Stomach (tissue), 9 donors: ENCODE results near the gene KRTAP5-3. TPM values are rescaled to one million over a fixed set of nuclear protein-coding genes. Genes with fewer than 3 reads are reported as not detected.

Experiments used
- DNase-seq, 2 donors: peaks; one replicate each; pipeline versions ENCODE4 v3.0.0 to v3.0.0-alpha.2; 2013 to 2019
- H3K27ac ChIP-seq, 5 donors: fragments of 200-600 bp in 4 of 5; sonication (generic) in 4 of 5; one replicate each; pipeline ENCODE4 v1.5.1; 2013 to 2019; ENCODE audit warnings: mild to moderate bottlenecking in 1 of 5, moderate library complexity in 1 of 5
- H3K27me3 ChIP-seq, 3 donors: fragments of 200-600 bp; sonication (generic); one replicate each; pipeline ENCODE4 v1.5.1; 2017 to 2019; ENCODE audit warnings: mixed run types in 1 of 3
- H3K36me3 ChIP-seq, 4 donors: fragments of 200-600 bp; sonication (generic); 1 replicate in 3 of 4; 2 replicates in 1 of 4; pipeline ENCODE4 v1.5.1; 2016 to 2019
- H3K4me1 ChIP-seq, 4 donors: fragments of 200-600 bp; sonication (generic); one replicate each; pipeline ENCODE4 v1.5.1; 2016 to 2019
- H3K4me3 ChIP-seq, 4 donors: fragments of 200-600 bp; sonication (generic) in 3 of 4; one replicate each; pipeline ENCODE4 v1.5.1; 2016 to 2019; ENCODE audit warnings: mild to moderate bottlenecking in 1 of 4
- H3K9me3 ChIP-seq, 4 donors: fragments of 200-600 bp; sonication (generic); one replicate each; pipeline ENCODE4 v1.5.1; 2016 to 2019
- EP300 ChIP-seq: sonication (generic); formaldehyde crosslinking; IDR thresholded peaks from one replicate; pipeline ENCODE4 v1.6.1; 2017; ENCODE audit warnings: antibody characterized with exemption
- POLR2A ChIP-seq, 4 donors: fragments of 450-650 bp; IDR thresholded peaks; one replicate each; pipeline ENCODE4 v1.6.1; 2016; ENCODE audit warnings: antibody characterized with exemption in 4 of 4, control low read depth in 2 of 4, mild to moderate bottlenecking in 1 of 4, moderate library complexity in 1 of 4
- POLR2AphosphoS5 ChIP-seq, 3 donors: sonication (generic); formaldehyde crosslinking; IDR thresholded peaks; one replicate each; pipeline ENCODE4 v1.6.1; 2016; ENCODE audit warnings: antibody characterized with exemption in 3 of 3
- WGBS, 5 donors: extraction: QIAGEN DNeasy Blood & Tissue Kit in 3 of 5; methylation state at CpG; one replicate each; pipeline versions ENCODE4 v1.1.5 to v1.1.7; 2013 to 2018; 5-methylcytosine and 5-hydroxymethylcytosine counted together
- intact Hi-C: fragments of 100-400 bp; cut with DNase I; formaldehyde crosslinking; loops from one replicate; pipeline ENCODE4 v1.15.1; 2023; ENCODE audit warnings: low total_unique reads
- polyA plus RNA-seq, 3 donors: library from polyadenylated mRNA; stranded (reverse); fragments of 200-250 nt; gene quantifications; one replicate each; pipeline ENCODE4 v1.2.3, GENCODE V29; 2013
- total RNA-seq, 5 donors: library from RNA; depleted of rRNA; stranded (reverse); fragments of >200 nt; gene quantifications; one replicate each; pipeline versions ENCODE4 v1.1.0 to v1.2.3, GENCODE V29; 2014 to 2016
- TF ChIP-seq, protein P1 (sequence below), 7 experiments: fragments of 450-650 bp in 4 of 7; fragments of 200-600 bp in 3 of 7; sonication (generic) in 3 of 7; IDR thresholded peaks; one replicate each; pipeline ENCODE4 v1.5.1; 2016 to 2019; ENCODE audit warnings: antibody characterized with exemption in 7 of 7, control low read depth in 2 of 7, mild to moderate bottlenecking in 1 of 7
- donor health status: healthy with polysubstance abuse.
- donor health status: Bipolar disorder and iron deficiency.
- donor health status: healthy.

Gene KRTAP5-3
- total and polyA plus RNA-seq, 8 donors: not detected

DNA sequence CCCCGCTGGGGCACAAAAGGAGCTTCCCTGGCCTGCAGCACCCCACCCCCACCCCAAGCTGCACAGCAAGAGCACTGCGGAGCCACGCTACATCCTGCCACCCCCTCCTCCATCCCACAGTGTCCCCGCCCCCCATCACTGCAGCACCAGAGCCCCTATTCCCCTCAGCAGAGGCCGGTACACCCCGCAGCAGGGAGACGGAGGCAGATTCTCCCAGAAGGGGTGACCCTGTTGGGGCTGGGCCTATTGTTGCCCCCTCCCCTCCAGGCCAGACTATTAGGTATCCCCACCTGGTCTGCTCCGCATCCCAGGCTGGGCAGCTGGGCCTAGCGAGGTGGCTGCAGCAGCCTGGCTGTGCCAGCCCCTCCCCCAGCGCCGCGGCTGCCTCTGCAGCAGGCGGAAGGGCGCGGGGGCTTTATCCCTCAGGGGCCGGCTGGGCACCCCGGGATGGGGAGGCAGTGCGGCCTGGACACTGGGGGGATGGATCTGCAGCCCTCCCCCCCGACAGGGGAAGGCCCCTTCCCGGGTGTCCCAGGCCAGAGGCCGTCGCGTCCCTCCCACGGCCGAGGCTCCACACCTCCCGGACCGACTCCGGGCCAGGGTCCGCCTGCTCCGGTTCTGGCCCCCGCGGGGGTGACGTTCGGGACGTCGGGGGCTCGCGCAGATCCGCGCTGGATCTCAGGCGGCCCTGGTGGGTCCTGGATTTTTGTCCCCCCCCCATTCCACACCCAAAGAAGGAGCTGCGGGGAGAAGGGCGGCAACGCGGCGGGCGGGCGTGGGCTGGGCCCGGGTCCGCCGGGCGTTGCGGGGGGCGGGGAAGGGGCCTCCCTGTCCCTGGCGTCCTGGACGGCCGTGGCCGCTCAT lies 37.1 kb downstream of the KRTAP5-3 start:
- H3K27ac ChIP-seq: peak overlapping the region; percentile 48 to 89 (median 78)
- intact Hi-C loops: no loop called here
- H3K27me3 ChIP-seq: peaks cover 0 to 53% (median 11%) of the 10 kb centered on the region in 3 donors
- no peaks in the 10 kb centered on the region for H3K36me3 ChIP-seq
- peaks cover 40 to 74% (median 59%) of the 10 kb centered on the region in 4 donors for H3K4me1 ChIP-seq
- H3K9me3 ChIP-seq: no peaks in the 10 kb centered on the region
- 1 to 12% (median 8%) methylated on average over 12 to 58 of the region's 58 CpGs for WGBS, 5 donors
- TF ChIP-seq POLR2AphosphoS5 (IDR thresholded peaks at IDR 0.05): no peak
- TF ChIP-seq POLR2A (IDR thresholded peaks at IDR 0.05): no peak
- no peak for TF ChIP-seq EP300
- TF ChIP-seq, protein P1, sequence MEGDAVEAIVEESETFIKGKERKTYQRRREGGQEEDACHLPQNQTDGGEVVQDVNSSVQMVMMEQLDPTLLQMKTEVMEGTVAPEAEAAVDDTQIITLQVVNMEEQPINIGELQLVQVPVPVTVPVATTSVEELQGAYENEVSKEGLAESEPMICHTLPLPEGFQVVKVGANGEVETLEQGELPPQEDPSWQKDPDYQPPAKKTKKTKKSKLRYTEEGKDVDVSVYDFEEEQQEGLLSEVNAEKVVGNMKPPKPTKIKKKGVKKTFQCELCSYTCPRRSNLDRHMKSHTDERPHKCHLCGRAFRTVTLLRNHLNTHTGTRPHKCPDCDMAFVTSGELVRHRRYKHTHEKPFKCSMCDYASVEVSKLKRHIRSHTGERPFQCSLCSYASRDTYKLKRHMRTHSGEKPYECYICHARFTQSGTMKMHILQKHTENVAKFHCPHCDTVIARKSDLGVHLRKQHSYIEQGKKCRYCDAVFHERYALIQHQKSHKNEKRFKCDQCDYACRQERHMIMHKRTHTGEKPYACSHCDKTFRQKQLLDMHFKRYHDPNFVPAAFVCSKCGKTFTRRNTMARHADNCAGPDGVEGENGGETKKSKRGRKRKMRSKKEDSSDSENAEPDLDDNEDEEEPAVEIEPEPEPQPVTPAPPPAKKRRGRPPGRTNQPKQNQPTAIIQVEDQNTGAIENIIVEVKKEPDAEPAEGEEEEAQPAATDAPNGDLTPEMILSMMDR (IDR thresholded peaks at IDR 0.05): no peak
- peak overlapping the region; percentile 50 to 63 (median 62) for H3K4me3 ChIP-seq
- peak in 1 of 2 donors; percentile 81 for DNase-seq

GRCh38 chr11:1570531-1570895 lies 37.8 kb downstream of the KRTAP5-3 start:
- Histone ChIP-seq H3K36me3 (peaks cover 0 to 2% (median under 1%) of the 10 kb centered on the region in 4 donors), H3K4me1 (peaks cover 40 to 74% (median 60%) of the 10 kb centered on the region in 4 donors), H3K9me3 (no peaks in the 10 kb centered on the region), H3K4me3 (peak overlapping the region; percentile 50 to 63 (median 62)), H3K27me3 (peaks cover 0 to 46% (median 11%) of the 10 kb centered on the region in 3 donors), H3K27ac (peak overlapping the region in 4 of 5 donors; percentile 61 to 89 (median 80))
- DNase-seq: no peak
- 80 to 91% (median 89%) methylated on average over 6 to 8 of the region's 8 CpGs for WGBS, 5 donors
- no peak for TF ChIP-seq POLR2A (IDR thresholded peaks at IDR 0.05)
- TF ChIP-seq, protein P1 (IDR thresholded peaks at IDR 0.05): no peak
- intact Hi-C loops: no loop called here

- H3K4me1 ChIP-seq: peaks cover 45 to 78% (median 62%) of the 10 kb centered on the region in 4 donors
- TF ChIP-seq EP300: no peak
- no peak for TF ChIP-seq POLR2AphosphoS5 (IDR thresholded peaks at IDR 0.05)
- TF ChIP-seq, protein P1 (IDR thresholded peaks at IDR 0.05): no peak
- no peak for TF ChIP-seq POLR2A (IDR thresholded peaks at IDR 0.05)
- WGBS, 5 donors: 62 to 79% (median 68%) methylated on average over 4 to 11 of the region's 11 CpGs
Observed at GRCh38 chr11:1570001-1570453, 38.2 kb downstream of the KRTAP5-3 start.

DNA sequence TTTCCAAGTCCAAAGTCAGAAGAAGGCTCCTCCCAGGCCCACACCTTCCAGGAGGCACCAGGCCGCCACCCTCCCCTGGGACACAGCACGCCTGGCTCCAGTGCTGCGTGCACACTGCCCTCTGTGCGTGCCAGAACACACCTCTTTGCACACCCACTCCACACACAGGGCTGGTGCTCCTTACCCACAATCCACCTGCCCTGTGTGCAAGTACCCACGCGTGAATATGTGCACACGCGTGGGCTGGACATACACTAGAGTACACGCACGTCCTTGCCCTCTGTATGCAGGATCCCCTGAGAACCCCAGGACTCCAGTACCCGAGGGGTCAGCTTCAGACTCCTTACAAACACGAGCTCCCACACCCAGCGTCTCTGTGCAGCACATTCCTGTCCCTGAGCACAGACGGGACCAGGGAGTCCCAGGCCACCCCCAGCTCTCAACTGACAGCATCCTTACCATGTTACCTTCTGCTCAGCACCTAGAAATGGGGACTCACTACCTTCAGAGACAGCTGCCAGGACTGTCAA lies 38.9 kb downstream of the KRTAP5-3 start:
- Histone ChIP-seq H3K4me3 (no peak overlapping the region), H3K9me3 (no peaks in the 10 kb centered on the region), H3K36me3 (peaks cover 0 to 9% (median 6%) of the 10 kb centered on the region in 4 donors), H3K27me3 (peaks cover 0 to 37% (median 11%) of the 10 kb centered on the region in 3 donors), H3K27ac (peak overlapping the region in 2 of 5 donors; percentile 5 to 89), H3K4me1 (peaks cover 42 to 79% (median 63%) of the 10 kb centered on the region in 4 donors)
- peak; percentile 49 to 72 for DNase-seq
- intact Hi-C loops: no loop called here
- 42 to 58% (median 51%) methylated on average over 9 to 14 of the region's 14 CpGs for WGBS, 5 donors
- no peak for TF ChIP-seq POLR2AphosphoS5 (IDR thresholded peaks at IDR 0.05)
- no peak for TF ChIP-seq POLR2A (IDR thresholded peaks at IDR 0.05)
- no peak for TF ChIP-seq EP300
- TF ChIP-seq, protein P1 (IDR thresholded peaks at IDR 0.05): no peak

More at GRCh38 chr11:1570001-1570453, 38.2 kb downstream of the KRTAP5-3 start:
- Histone ChIP-seq H3K36me3 (peaks cover 0 to 7% (median 6%) of the 10 kb centered on the region in 4 donors), H3K4me3 (peak overlapping the region in 2 of 4 donors; percentile 61 to 63), H3K27ac (peak overlapping the region in 1 of 5 donors; percentile 89), H3K27me3 (peaks cover 0 to 42% (median 11%) of the 10 kb centered on the region in 3 donors), H3K9me3 (no peaks in the 10 kb centered on the region)
- DNase-seq: peak in 1 of 2 donors; percentile 40
- intact Hi-C loops: no loop called here
